HG03442 (cell line): ENCODE results near the gene FER1L5.
"Not testable (repeated sequence)": the region's sequence is repeated elsewhere in the genome, so short reads cannot be mapped to it uniquely, and the experiment has no call there.

Source experiments
- ATAC-seq: cut with Tn5 transposase; IDR thresholded peaks from one replicate; pipeline ENCODE4 v1.9.1; 2021; ENCODE audit warnings: mild to moderate bottlenecking, moderate library complexity; ENCODE audit not compliant: unreplicated experiment

FER1L5 gene

DNA sequence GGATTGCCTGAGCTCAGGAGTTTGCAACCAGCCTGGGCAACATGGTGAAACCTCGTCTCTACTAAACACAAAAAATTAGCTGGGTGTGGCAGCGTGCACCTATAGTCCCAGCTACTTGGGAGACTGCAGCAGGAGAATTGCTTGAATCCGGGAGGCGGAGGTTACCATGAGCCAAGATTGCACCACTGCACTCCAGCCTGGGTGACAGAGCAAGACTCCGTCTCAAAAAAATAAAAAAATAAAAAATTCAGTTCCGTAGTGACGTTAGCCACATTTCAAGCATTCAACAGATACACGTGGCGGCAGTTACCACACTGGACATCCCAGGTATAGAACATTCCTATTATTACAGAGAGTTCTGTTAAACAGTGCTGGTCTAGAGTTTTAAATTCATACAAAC lies 8.9 kb upstream of the FER1L5 start:
- ATAC-seq, result no peak

DNA sequence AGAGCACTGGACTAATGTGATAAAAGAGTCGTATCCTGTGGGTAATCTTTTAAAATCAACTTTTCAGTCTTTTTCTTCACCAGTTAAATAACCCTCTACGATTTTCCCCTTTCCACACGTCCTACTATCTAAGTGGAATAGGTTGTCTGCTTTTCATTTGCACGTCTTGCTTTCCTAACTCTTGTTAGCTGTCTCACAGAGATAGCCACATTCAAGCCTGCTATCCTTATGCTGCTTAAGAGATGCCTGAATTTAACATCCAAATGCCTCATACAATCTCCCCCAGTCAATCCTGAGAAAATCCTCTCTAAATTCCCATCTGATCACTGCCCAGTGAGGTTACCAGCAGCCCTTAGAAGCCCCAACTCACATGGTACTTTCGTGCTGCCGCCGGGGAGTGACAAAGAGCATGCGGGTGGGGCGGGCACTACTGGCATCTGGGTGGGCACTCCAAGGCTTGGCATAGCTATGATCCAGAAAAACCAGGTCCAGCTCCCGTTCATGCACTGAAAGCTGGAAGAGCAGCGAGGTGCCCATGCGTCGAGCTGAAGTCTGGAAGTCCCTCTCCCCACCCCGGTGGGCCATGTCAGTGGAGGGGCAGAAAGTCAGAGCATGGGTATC lies 5.9 kb upstream of the FER1L5 start:
- no peak for ATAC-seq

DNA sequence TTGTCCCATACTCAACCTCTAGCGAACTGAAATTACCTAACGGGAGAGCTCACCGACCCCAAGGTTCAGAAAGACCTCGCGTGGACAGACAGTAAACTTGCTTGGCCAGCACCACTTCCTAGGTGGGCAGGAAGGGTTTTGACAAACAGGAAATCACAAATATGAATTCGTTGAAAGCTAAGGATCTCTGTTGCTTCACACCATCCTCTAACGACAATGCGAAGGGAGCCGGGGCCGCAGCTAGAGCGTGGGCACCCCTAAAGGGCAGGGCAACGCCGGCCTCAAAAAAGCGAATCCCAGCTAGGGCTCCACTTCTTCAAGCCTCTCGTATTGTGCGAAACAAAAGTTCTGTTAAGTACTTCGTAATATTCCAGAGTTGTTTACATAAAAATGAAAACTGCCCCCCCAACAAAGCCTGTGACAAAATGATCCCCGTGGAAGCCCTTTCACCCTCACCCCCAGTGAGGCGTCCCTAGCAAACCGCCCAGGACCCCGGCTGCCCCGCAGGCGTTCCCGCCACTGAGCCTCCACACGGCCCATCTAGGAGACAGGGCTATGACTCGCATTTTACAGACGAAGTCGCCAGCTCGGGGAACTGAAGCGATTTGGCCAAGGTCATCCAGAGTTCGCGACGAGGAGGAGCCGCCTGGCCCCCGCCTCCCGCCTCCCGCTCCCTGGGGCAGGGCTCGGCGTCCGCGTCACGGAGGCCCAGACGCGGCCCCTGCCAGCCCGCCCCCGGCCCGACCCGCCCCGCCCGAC lies 5.0 kb upstream of the FER1L5 start:
- ATAC-seq, result peak; percentile 72

DNA sequence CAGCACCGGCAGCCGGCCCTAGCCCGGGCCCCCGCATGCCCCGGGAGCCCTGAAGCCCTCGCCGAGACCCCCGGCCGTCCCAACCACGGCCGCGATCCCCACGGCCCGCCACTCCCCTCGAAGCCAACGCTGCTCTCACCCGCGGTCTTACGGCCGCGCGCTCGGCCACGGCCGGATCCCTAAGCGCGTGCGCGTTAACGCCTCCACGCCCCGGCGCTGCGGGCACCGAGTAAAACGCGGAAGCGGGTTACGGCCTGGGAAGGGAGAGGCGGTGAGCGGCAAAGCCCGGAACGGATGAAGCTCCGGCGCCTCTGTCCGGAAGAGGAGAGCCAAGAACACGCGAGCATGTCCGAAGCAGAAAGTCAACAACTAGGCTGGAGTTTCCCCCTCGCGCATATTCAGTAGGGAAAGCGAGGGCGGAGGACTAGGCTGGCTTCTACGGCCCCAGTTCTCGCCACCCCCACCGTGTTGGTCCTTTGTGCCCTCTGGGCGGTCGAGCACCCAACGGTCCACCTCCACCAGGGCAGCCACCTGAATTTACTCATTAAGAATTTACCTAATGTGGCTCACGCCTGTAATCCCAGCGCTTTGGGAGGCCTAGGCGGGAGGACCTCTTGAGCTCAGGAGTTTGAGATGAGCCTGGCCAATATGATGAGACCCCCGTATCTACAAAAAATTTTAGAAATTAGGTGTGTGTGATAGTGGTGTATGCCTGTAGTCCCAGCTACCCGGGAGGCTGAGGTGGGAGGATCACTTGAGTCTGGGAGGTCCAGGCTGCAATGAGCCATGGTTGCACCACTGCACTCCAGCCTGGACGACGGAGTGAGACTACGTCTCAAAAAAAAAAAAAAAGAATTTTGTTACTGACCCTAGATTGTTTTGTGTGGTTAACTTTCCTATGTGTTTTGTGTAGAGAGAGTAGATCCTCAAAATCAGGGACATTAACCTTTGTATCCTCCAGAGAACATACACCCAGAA lies 4.1 kb upstream of the FER1L5 start, which contains the start of gene KANSL3:
Gene KANSL3 (minus strand): TSS at position 169 of the 978 bp plus-strand sequence. CDS start 1,177 bp downstream, outside the sequence.
- ATAC-seq, result peak; percentile 77

DNA sequence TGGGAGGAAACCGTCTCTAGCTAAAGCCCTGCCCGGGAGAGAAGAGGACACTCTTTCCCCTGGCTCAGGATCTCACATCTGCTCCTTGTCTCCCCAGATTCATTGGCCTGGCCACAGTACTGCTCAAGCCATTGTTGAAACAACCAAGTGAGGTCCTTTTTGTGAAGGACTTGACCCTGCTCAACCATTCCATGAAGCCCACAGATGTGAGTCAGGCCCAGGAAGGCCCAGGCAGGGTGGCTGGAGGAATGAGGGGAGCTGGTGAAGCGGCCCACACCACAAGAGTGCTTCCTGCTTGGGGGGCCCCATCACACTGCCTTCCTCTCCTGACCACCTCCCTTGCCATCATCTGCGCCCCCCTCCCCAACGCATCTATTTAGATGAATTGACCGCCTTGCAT lies 5.1 kb downstream of the FER1L5 start:
- no peak for ATAC-seq

DNA sequence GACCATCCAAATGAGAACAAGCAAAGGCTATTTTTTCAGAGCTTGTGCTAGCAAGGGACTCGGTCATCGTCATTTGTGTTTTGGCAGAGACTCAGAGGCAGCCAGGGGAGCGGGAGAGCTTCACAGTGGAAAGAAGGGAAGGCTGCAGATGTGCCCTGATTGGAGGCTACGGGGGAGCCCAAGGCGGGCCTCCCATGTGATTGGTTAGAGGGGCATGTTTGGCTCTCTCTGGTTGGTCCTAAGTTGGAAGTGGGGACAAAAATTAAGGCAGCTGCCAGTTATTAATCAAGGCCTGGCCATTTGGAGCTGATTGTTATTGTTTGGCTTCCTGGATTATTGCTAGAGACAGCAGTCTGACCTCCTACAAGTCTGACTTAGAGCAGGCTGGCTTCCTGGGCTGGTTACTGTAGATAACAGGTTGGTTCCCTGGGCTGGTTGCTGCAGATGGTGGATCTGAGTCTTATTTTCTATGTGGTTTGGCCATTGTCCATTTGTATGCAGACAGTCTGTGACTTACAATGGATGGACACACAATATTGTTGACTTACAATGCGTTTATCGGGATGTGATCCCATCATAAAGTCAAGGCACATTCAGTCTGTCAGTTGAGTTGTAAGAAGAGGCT lies 5.9 kb downstream of the FER1L5 start:
- no peak for ATAC-seq

DNA sequence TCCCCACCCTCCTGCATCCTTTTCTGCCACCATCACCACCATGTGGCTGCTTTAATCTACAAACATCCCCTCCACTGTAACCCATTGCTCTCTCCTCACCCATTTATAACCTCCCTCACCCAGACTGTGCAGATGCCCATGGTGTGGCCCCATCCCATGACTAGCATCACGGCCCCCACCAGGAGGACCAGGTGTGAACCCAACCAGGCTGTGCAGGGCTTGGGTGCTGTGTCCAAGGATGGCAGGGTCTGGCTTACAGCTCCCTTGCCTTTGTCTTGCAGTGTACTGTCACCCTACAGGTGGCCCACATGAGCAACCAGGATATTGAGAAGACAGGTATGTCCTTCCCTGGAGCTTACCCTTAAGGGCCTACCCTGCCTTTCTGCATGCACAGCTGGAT lies 6.8 kb downstream of the FER1L5 start:
- no peak for ATAC-seq

DNA sequence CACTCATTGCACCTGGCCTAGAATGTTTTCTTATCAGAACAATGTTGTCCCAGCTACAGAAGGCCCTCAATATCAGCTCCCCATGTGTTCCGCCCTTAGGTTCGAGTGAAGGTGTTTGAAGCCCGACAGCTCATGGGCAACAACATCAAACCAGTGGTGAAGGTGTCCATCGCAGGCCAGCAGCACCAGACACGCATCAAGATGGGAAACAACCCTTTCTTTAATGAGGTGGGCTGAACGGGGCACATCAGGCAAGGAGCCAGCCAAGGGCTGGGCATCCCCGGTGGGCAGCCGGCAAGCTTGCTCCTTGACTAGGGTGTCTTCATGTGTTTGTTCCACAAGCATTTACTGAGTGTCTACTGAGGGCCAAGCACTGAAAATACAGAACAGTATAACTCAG lies 9.2 kb downstream of the FER1L5 start:
- ATAC-seq, result no peak

DNA sequence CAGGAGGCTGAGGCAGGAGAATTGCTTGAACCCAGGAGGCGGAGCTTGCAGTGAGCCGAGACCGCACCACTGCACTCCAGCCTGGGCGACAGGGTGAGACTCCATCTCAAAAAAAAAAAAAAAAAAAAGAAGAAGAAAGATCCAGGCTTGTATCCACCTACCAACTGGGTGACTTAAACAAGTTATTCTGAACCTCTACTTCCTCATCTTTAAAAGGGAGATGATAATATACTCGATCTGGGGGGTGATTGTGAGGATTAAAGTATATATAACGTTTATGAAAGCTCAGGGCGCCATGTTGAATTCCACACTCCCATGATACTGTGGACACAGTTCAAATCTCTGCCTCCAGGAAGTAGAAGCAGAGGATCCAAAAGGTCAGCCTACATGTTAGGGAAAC lies 12.2 kb downstream of the FER1L5 start:
- not testable (repeated sequence) for ATAC-seq

DNA sequence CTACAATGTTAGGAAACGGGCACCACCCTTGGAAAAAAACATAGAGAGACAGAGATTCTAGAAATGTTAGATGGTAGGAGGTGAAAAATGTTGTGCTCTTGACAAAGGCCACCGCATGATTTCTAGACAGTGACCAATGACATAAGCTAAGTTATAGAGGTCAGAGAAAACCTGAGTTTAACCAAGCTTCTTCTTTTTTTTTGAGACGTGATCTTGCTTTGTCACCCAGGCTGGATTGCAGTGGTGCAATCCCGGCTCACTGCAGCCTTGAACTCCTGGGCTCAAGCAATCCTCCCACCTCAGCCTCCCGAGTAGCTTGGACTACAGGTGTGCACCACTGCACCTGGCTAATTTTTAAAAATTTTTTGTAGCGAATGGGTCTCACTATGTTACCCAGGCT lies 13.0 kb downstream of the FER1L5 start:
- no peak for ATAC-seq

DNA sequence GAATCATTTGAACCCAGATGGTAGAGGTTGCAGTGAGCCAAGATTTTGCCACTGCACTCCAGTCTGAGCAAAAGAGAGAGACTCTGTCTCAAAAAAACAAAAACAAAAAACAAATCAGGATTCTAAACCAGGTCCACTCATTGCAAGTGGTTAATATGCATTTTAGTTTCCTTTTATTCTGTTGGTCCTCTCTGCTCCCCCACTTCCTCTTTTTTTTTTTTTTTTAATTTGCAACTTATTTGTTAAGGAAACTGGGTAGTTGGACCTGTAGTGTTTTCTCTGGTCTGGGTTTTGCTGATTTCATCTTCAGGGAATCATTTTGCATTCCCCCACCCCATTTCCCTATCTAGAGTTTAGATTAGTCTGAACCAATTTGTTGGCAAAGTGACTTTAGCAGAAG lies 14.0 kb downstream of the FER1L5 start:
- no peak for ATAC-seq

DNA sequence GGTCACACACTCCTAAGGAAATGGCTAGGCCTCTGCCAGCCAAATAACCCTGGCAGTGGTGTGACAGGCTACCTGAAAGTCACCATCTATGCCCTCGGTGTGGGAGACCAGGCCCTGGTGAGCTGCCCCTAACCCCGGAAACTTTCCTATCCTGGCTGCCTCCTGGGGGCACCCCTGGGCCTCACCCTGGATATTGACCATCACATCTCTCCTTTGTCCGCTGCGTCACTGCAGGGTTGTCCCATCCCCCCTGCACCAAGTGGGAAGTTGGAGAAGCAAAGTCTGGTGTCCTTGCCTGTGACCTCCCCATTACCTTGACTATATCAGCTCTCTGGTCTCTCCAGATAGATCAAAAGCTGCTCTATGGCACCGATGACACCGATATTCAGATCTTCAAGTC lies 18.8 kb downstream of the FER1L5 start:
- no peak for ATAC-seq

DNA sequence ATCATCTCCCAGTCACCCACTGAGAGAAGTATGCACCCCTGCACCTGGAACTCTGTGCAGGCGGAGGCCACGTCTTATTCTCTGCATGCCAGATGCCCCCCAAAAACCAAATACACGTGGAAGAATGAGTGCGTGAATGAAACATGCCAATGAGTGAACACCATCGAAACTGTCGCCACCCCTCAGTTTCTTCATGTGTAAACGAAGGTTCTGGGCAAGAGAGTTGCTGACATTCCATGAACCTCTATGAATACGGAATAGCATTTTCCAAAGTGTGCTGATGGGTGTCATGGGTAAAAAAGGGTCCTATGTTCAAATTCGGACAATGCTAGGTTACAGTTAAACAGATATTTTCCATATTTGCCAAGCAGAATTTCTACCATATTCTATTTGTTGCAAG lies 19.8 kb downstream of the FER1L5 start:
- no peak for ATAC-seq

DNA sequence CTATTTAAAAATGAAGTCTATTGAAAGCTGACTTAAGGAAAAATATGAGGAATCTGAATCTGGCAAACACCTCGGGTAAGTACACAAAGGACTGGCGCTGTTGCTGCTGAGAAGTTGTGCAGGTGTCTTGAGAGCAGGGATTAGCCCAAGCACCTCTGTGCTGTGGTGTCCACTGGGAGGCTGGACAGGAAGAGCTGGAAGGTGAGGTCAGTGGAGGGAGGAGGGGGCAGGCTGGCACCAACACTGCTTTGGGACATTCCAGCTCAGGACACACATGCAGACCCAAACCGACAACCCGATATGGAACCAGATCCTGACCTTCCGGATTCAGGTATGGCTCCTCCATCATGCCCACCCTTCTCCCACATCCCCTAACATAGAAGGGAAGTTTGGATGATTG lies 20.6 kb downstream of the FER1L5 start:
- ATAC-seq, result no peak

DNA sequence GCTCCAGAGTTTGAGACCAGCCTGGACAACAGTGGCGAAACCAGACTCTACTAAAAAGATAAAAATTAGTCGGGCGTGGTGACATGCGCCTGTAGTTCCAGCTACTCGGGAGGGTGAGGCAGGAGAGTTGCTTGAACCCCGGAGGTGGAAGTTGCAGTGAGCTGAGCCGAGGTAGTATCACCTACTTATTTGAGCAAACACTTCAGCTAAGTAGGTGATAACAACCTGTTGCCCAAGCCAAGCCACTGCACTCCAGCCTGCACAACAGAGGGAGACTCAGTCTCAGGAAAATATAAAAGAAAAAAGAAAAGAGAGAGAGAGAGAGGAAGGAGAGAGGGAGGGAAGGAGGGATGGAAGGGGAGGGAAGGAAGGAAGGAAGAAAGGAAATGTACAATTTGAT lies 21.3 kb downstream of the FER1L5 start:
- ATAC-seq, result no peak

DNA sequence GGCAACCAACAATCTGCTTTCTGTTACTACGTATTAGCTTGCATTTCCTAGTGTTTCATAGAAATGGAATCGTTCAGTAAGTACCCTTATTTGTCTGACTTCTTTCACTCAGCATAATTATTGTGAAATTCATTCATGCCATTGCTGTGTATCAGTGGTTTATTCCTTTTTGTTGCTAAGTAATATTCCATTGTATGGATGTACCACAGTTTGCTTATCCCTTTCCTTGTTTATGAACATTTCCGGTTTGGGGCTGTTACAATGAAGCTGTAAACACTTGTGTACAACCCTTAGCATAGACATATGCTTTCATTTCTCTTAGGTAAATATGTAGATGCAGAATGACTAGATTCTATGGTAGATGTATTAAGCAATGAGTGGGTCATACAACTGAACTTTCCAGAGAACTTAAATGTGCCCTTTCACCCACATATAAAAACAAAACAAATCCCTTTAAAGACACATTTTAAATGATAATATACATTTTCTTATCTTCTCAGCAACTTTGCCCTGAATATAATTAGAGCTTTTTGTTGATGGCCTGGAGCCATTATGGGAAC lies 21.9 kb downstream of the FER1L5 start:
- ATAC-seq, result no peak

DNA sequence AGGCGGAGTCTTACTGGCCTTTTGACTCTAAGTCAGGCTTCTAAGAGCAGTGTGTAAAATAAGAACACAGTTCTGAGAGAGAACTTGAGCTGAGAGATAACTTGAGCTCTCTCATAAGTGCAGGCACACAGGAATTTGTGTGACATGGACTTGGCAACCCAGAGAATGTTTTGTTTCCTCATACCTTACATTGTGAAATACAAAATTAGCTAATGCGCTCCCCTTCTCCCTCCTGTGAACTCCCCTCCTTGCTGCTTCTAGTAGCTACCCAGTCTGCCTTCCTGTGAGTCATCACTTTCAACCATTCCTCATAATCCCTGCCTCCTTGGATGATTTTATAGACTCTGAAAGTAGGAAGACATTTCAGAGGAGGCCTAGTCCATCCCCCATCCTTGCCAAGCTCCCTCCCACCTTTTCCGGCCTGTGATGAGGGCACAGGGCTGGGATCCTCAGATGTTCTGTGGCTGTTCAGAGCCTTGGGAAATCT lies 22.6 kb downstream of the FER1L5 start:
- ATAC-seq, result no peak

DNA sequence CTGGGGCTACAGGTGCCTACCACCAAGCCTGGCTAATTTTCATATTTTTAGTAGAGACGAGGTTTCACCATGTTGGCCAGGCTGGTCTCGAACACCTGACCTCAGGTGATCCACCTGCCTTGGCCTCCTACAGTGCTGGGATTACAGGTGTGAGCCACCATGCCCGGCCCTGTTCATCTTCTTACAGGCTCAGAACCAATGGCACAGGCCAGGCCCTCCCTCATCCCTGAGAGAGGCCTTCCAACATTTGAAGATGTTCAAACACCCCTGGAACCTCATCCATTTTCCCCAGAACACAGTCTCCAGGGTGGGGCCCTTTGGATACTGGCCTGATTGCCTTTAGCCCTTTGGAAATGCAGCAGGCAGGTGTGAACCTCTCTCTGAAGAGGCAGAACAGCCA lies 23.2 kb downstream of the FER1L5 start:
- not testable (repeated sequence) for ATAC-seq

DNA sequence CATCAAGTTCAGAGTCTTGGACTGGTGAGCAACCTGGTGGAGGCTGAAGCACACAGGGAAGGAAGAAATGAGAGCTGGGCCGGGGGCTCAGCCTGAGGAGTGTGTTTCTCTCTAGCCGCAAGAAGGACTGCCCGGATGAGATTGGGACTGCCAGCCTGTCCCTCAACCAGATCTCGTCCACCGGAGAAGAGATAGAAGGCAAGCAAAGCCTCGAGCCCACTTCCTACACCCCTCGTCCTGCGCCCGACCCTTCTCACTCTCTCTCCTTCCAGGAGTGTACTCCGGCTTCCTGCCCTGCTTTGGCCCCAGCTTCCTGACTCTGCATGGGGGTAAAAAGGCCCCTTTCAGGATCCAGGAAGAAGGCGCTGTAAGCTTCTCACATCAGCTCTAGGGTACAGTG lies 26.2 kb downstream of the FER1L5 start:
- ATAC-seq, result no peak

DNA sequence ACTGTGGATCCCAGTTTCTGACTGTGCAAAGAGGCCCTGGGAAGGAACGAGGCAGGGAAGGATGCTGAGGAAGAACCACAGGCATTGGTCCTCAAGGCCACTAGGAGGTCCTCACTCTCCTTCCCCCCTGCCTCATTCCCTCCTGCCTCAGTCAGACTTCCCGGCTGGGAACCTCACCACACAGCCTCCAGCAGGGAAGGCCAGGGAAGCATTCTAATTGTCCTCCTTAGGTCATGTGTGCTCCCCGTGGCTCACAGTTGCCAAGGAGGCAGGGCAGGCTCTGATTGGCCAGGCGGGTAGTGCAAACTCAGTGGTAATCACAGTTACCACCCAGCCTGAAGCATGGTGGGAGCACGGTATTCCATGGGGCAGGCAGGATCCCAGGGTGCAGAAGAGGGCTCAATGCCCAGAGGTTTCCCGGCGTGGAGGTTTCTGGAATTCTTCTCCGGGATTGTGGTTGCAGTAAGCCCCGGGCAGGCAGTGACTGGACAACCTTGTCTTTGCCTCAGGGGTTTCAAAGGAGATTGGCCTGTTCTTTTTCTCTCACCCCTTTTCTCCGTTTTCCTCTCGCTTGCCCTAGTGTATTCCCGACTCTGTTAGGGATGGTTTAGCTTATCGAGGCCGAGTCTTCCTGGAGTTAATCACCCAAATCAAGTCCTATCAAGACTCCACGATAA lies 27.1 kb downstream of the FER1L5 start:
- ATAC-seq, result no peak
